OCI-LY3 (cell line): Measurements from ENCODE around the gene TUBGCP5.

Experiments
- H2AFZ ChIP-seq: fragments of 200-600, 300-600 bp; shearing (Covaris generic); 2 replicates; pipeline ENCODE4 v1.6.0; 2014; ENCODE audit warnings: antibody characterized with exemption, low read depth, low read length
- H3K27ac ChIP-seq: fragments of 200-600, 300-600 bp; sonication (generic); 2 replicates; pipeline ENCODE4 v1.5.1; 2014; ENCODE audit warnings: mild to moderate bottlenecking, low read length, moderate library complexity, mixed read lengths
- H3K27me3 ChIP-seq: fragments of 200-600, 300-600 bp; sonication (generic); 2 replicates; pipeline ENCODE4 v1.6.1; 2014; ENCODE audit warnings: low read depth, low read length, mixed read lengths
- H3K36me3 ChIP-seq: fragments of 200-600, 300-600 bp; sonication (generic); replicated peaks from 2 replicates; pipeline ENCODE3; 2014; ENCODE audit warnings: low read depth, low read length, mixed read lengths
- H3K4me1 ChIP-seq: fragments of 300-600, 200-600 bp; sonication (generic); 2 replicates; pipeline ENCODE4 v1.6.1; 2014; ENCODE audit warnings: low read length, mixed read lengths
- H3K4me2 ChIP-seq: fragments of 200-600, 300-600 bp; sonication (generic); 2 replicates; pipeline ENCODE4 v1.6.1; 2014; ENCODE audit warnings: low read length, mixed read lengths
- H3K4me3 ChIP-seq: fragments of 300-600, 200-600 bp; sonication (generic); 2 replicates; pipeline ENCODE4 v1.5.1; 2014; ENCODE audit warnings: antibody characterized with exemption, mild to moderate bottlenecking, low read length, moderate library complexity
- H3K79me2 ChIP-seq: fragments of 300-600, 200-600 bp; shearing (Covaris generic); 2 replicates; pipeline ENCODE4 v1.6.1; 2014; ENCODE audit warnings: mild to moderate bottlenecking, low read length, mixed read lengths
- H3K9ac ChIP-seq: fragments of 300-600, 200-600 bp; shearing (Covaris generic); 2 replicates; pipeline ENCODE4 v1.6.0; 2014; ENCODE audit warnings: mild to moderate bottlenecking, low read length, moderate library complexity
- H3K9me3 ChIP-seq: fragments of 200-600, 300-600 bp; shearing (Covaris generic); 2 replicates; pipeline ENCODE4 v1.6.1; 2014; ENCODE audit warnings: low read length, mixed read lengths; ENCODE audit not compliant: insufficient read depth
- H4K20me1 ChIP-seq: fragments of 200-600, 300-600 bp; sonication (generic); 2 replicates; pipeline ENCODE4 v1.6.1; 2016; ENCODE audit warnings: low read length, mixed read lengths; ENCODE audit not compliant: insufficient read depth
- CTCF ChIP-seq: fragments of 200-600, 300-600 bp; sonication (generic); IDR thresholded peaks from 2 replicates; pipeline ENCODE4 v1.5.1; 2014; ENCODE audit warnings: antibody characterized with exemption, low read length, low read depth
- EZH2phosphoT487 ChIP-seq: fragments of 200-600 bp; shearing (Covaris generic); IDR thresholded peaks from 2 replicates; pipeline ENCODE4 v1.6.1; 2018; ENCODE audit warnings: antibody characterized with exemption, mixed run types, low read depth

The TUBGCP5 gene

DNA sequence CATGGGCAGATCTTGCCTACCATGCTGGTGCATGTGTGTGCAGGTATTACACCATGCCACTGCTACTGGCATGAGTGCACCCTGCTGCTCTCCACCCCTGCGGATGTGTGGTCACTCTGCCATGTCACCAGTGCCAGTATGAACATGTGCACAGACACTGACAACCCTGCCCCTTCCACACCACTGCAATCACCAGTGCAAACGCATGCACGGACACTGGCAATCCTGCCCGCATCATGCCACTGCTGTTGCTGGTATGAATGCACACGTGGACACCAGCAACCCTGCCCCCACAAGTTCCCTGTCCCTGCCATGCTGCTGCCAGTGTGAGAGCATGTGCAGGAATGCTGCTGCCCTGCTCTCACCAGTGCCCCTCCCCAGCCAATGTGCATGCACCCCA is 24.8 kb upstream of the TUBGCP5 start:
- H3K9me3 ChIP-seq = no peaks in the 10 kb centered on the region
- H2AFZ ChIP-seq = no peak overlapping the region
- H4K20me1 ChIP-seq = no peaks in the 10 kb centered on the region
- H3K36me3 ChIP-seq = no peaks in the 10 kb centered on the region
- H3K27ac ChIP-seq = no peak overlapping the region
- no peak for TF ChIP-seq CTCF
- TF ChIP-seq EZH2phosphoT487 = no peak
- no peaks in the 10 kb centered on the region for H3K79me2 ChIP-seq
- no peaks in the 10 kb centered on the region for H3K27me3 ChIP-seq
- H3K4me1 ChIP-seq = no peaks in the 10 kb centered on the region
- H3K4me2 ChIP-seq = no peak overlapping the region
- H3K4me3 ChIP-seq = no peak overlapping the region
- no peak overlapping the region for H3K9ac ChIP-seq

GRCh38 chr15:23057707-23058106 is 18.3 kb upstream of the TUBGCP5 start:
- TF ChIP-seq CTCF (no peak), EZH2phosphoT487 (no peak)

GRCh38 chr15:23055316-23055715 is 15.9 kb upstream of the TUBGCP5 start:
- H3K9me3 ChIP-seq = no peaks in the 10 kb centered on the region
- no peaks in the 10 kb centered on the region for H3K79me2 ChIP-seq
- no peak overlapping the region for H2AFZ ChIP-seq
- no peak overlapping the region for H3K4me2 ChIP-seq
- no peak overlapping the region for H3K9ac ChIP-seq
- H3K4me1 ChIP-seq = no peaks in the 10 kb centered on the region
- H3K36me3 ChIP-seq = no peaks in the 10 kb centered on the region
- H3K27me3 ChIP-seq = 0 out of 2 replicates have a peak, but pooled peaks cover 7% of the 10 kb centered on the region
- H3K4me3 ChIP-seq = no peak overlapping the region
- no peak for TF ChIP-seq EZH2phosphoT487
- no peak overlapping the region for H3K27ac ChIP-seq
- no peaks in the 10 kb centered on the region for H4K20me1 ChIP-seq

More at GRCh38 chr15:23057707-23058106, 18.3 kb upstream of the TUBGCP5 start:
- Histone ChIP-seq H3K9ac (no peak overlapping the region), H3K36me3 (no peaks in the 10 kb centered on the region), H3K4me3 (no peak overlapping the region), H2AFZ (no peak overlapping the region), H3K79me2 (no peaks in the 10 kb centered on the region), H3K4me2 (no peak overlapping the region), H3K27me3 (0 out of 2 replicates have a peak, but pooled peaks cover 7% of the 10 kb centered on the region), H4K20me1 (no peaks in the 10 kb centered on the region), H3K4me1 (no peaks in the 10 kb centered on the region), H3K27ac (no peak overlapping the region), H3K9me3 (no peaks in the 10 kb centered on the region)

- H2AFZ ChIP-seq = no peak overlapping the region
Measured at GRCh38 chr15:23052522-23052921, 13.2 kb upstream of the TUBGCP5 start.

More at GRCh38 chr15:23052522-23052921, 13.2 kb upstream of the TUBGCP5 start:
- Histone ChIP-seq H4K20me1 (no peaks in the 10 kb centered on the region), H3K4me3 (no peak overlapping the region), H3K9ac (no peak overlapping the region), H3K4me1 (no peaks in the 10 kb centered on the region), H3K79me2 (no peaks in the 10 kb centered on the region), H3K27me3 (0 out of 2 replicates have a peak, but pooled peaks cover 7% of the 10 kb centered on the region), H3K27ac (no peak overlapping the region), H3K4me2 (no peak overlapping the region), H3K36me3 (no peaks in the 10 kb centered on the region), H3K9me3 (no peaks in the 10 kb centered on the region)
- no peak for TF ChIP-seq CTCF
- TF ChIP-seq EZH2phosphoT487 = no peak
